Measurements from ENCODE around the gene SLC36A3.

The SLC36A3 gene

GRCh38 chr5:151252762-151253604 lies 50.6 kb downstream of the SLC36A3 start, which contains the start of gene GM2A:
Gene GM2A (plus strand): TSS chr5:151253185. CDS start chr5:151253217, 32 bp downstream.
- TF ChIP-seq CTCF (conservative IDR thresholded peaks at IDR 0.05): no peak
- H3K27ac ChIP-seq: peak within 1 kb of the TSS; percentile 66

- TF ChIP-seq ZFX (IDR thresholded peaks at IDR 0.05) (no peak), CTCF (conservative IDR thresholded peaks at IDR 0.05) (no peak)
- no peak overlapping the region for H3K27ac ChIP-seq
Observed at GRCh38 chr5:151251621-151252020, 51.9 kb downstream of the SLC36A3 start.

DNA sequence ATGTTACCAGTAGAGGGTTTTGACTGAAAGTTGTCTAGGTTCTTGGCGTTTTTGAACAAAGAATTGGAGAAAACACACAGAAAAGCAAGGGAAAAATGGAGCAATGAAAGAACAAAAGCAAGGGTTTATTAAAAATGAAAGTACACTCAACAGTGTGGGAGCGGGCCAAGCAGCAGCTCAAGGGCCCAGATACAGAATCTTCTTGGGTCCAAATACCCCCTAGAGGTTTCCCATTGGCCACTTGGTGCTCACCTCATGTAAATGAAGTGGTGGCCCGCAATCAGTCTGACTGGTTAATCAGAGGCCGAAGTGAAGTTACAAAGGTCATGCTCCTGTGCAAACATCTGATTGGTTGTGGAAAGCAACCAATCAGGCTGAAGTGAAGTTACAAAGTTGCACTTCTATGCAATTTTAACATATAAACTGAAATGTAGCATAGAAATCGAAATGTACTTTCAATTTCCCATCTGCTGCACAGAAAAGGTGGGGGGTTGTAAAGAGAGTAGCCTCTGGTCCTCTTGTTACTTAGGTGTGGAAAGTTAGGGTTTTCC lies 52.5 kb downstream of the SLC36A3 start:
- H3K27ac ChIP-seq: no peak overlapping the region

GRCh38 chr5:151250346-151251000 lies 53.1 kb downstream of the SLC36A3 start:
- no peak overlapping the region for H3K27ac ChIP-seq
- TF ChIP-seq ZFX (IDR thresholded peaks at IDR 0.05) (no peak), CTCF (conservative IDR thresholded peaks at IDR 0.05) (no peak)

More for the DNA sequence above, 52.5 kb downstream of the SLC36A3 start:
- TF ChIP-seq CTCF (conservative IDR thresholded peaks at IDR 0.05): no peak
- no peak for TF ChIP-seq ZFX (IDR thresholded peaks at IDR 0.05)

DNA sequence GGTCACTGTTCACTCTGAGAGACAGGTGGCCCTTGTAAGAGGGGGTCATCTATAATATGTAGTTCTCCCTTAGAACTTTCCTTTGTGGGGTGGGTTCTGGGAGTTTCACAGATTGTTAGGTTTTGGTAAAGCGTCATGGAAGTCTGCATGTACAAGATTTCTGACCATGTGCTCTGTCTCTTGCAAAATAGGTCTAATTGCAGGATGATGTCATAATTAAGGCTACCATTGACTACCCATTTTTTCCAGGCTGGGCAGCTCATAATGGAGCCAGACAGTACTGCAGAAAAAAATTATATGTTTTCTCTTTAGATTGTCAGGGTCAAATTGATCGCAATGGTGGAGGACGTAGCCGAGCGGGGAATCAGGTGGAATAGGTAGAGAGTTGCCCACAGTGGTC lies 54.3 kb downstream of the SLC36A3 start:
- TF ChIP-seq ZFX (IDR thresholded peaks at IDR 0.05): no peak
- TF ChIP-seq CTCF (conservative IDR thresholded peaks at IDR 0.05): no peak
- no peak overlapping the region for H3K27ac ChIP-seq

DNA sequence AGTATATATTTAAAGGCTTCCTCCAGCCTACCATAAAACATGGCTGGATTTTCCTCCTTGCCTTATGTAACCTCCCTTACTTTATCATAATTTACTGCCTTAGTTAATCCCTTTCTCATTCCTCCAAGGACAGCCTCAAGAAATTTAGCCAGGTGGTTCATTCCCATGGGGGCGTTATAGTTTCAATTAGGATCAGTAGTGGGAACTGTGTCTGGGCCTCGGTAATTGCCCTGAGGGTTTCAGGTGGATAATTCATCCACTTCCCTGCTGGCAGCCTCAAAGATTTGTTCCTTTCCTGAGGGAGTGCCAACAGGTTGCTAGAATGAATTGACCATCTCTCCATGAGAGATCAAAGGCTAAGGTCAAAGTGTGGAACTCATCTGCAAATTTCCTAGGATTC lies 54.9 kb downstream of the SLC36A3 start:
- no peak for TF ChIP-seq CTCF (conservative IDR thresholded peaks at IDR 0.05)
- TF ChIP-seq ZFX (IDR thresholded peaks at IDR 0.05): no peak
- no peak overlapping the region for H3K27ac ChIP-seq

- TF ChIP-seq CTCF (conservative IDR thresholded peaks at IDR 0.05) (no peak), ZFX (IDR thresholded peaks at IDR 0.05) (no peak)
- no peak overlapping the region for H3K27ac ChIP-seq
Observed at GRCh38 chr5:151245680-151246219, 57.8 kb downstream of the SLC36A3 start.
